ENCODE results near the gene UCP2.
A peak's percentile ranks its signal among the peaks of the same experiment; 100 is the strongest.
"Not testable (repeated sequence)": the region's sequence is repeated elsewhere in the genome, so short reads cannot be mapped to it uniquely, and the experiment has no call there.

UCP2 gene

DNA sequence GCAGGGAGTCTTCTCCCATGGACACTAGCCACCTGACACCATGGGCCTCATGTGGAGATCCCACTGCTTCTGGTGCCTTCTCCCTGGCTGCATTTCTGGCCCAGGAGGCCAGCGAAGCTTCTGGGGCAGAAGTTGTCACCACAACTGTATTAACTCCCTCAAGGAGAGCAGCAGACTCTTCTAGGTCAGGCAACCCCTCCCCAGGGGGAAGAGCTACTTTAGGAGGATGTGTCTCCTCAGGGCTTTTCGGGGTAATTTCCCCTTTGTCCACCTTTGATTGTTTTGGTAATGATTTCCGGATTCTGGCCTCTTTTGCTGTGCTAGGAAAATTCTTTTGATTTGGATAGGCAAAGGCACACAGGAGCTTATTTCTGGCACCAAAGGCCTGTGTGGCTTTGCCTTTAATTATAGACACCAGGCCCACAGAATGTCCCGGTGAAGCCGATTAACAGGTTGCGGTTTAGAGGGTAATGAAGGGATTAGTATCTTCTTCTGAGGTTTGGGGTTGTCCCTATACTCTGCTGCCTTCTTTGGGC lies 8.9 kb upstream of the UCP2 start:
- no peak for DNase-seq

DNA sequence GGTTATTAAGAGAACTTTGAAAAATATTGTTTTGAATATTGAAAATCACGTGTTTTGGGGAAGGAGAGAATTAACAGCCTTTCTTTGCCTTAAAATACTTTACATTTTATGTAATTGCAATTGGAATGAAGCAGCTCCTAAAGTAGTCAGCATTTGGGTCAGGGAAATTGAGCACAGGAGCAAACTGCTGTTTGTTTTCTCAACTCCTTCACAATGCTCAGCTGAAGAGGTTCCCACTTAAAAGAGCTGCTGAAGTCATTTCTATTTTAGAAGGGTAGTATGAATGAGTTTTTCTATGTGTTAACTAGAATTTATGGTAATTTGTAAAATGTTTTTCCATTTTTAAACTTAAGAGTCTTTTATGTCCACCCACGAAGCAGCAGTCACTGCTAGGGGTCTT lies 8.1 kb upstream of the UCP2 start:
- DNase-seq: no peak

DNA sequence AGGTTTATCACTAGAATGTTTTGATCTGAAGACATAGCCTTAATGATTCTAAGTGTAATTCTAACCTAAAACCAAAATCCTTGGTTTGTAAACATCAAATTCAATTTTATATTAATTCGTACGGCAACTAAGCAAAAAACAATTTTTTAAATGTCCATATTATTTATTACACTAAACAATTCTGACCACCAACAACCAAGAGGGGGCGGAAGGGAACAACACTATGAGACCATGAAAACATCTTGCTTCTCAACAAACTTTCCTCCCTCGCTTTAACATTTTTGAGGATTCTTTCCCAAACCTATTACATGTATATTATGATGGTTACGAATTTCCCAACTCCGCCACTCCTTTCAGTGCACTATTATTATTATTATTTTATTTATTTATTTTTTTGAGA lies 6.5 kb upstream of the UCP2 start:
- DNase-seq: no peak

DNA sequence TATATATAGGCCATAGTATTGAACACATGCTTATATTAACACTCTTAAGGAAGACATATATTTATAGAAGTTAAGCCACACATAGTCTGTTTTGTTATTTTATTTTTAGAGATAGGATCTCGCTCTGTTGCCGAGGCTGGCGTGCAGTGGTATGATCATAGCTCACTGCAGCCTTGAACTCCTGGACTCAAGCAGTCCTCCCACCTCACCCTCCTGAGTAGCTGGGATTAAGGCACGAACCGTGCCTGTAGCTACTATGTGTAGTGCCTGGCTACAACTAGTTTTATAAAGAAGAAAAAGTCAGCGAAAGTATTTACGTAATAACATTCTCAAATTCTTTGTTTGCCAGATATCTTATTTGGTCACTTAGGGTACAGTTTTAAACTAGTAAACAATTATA lies 5.6 kb upstream of the UCP2 start:
- no peak for DNase-seq

DNA sequence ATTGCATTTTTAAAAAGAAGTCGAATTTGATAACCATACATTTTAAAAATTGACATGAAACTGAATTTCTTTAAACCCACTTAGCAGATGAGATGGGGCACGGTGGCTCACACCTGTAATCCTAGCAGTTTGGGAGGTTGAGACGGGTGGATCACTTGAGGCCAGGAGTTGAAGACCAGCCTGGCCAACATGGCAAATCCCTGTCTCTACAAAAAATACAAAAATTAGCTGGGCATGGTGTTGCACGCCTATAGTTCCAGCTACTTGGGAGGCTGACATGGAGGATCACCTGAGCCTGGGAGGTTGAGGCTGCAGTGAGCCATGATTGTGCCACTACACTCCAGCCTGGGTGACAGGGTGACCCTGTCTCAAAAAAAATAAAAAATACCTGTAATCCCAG lies 3.0 kb upstream of the UCP2 start:
- DNase-seq: not testable (repeated sequence)

DNA sequence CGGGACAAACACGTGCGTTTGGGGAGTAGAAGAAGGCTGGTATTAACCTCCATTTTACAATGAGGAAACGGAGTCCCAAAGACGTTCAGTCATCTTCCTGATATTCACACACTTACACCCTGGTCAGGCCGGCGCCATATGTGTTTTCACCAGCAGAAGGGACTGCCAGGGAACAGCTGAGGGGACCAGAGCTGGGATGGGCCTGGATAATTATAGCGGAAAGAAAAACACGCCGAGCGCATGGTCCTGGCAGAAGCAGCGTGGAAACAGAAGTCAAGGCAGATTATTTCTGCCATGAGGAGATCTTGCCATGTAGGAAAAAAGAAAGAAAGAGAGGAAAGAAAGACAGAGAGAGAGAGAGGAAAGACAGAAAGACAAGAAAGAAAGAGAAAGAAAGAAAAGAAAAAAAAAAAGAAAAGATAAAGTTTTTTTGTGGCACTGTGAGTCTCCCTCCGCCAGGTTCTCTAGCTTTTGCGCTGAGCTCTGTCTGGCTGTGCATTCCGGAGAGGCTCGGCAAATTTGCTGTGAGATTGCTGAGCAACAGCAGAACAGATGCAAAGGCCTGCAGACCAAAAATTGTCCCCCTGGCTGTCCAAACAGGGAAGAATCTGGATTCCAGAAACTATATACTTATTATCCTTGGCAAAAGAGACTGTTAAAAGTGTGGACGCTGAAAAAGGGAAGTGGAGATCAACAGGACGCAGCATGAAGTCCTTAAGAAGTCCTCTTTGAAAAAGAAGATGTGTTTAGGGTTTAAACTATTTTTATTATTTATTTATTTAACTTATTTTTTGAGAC lies 1.3 kb upstream of the UCP2 start:
- peak; percentile 47 for DNase-seq

DNA sequence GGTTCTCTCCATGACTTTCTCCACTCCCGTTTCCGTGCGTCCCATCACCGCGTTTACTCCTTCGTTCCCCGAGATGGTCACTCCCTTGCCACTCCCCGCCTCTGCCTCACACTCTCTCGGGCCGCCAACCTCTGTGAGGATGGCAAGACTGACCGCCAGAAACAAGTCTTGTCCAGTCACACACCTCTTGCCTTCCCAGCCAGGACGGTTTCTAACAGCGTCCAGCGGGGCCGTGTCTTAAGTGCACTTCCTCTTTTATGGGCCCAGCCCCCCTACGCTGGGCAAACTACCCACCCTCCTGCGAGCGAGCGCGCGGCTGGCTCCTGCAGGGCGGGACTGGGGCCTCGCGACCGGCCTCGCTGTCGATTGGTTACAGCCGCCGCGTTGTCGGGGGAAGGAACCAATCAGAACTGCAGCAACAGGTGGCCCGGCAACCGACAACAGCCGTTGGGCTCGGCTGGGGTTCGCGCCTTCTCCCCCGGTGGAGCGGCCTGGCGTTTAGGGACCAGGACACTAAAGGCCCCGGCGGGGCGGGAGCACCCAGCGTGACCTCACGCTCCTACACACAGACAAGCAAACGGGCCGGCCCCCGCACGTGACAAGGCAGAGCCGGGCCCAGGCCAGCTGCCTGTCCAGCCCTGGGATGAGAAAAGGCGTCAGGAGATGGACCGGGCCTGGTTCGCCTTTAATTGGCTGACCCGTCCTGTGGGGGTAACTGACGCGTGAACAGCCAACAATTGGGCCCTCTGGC lies 522 bp upstream of the UCP2 start:
- peak; percentile 96 for DNase-seq

DNA sequence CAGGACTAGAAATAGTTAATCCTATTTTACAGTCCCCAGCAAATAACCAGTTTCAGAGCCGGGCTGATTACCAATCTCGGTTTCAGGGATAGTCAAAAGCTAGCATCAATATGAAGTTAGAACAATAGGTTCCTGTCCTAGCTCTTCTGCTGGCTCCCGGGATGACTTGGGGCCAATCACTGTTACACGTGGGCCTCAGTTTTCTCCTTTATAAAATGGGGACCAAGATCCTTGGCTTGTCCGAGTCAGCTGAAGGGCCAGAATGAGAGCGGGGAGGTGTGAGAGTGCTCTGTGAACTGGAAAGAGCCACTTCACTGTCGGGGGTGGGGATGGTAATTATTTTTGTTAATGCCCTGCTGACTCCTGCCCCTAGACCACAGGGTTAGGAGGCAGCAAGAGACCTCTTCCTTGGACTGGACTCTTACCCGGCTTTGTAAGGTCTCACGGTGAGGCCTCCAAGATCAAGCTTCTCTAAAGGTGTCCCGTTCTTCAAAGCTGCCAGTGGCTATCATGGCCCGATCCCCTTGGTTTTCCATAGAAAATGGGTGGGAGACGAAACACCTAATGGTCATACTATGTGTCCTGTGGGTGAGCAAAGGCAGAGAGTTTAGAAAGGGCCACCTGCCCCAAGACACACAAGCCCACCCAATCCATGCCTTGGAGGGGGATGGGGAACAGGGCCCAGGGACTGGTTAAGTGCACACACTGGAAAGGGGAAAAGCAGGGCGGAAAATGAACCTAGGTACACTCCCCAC lies 1.4 kb downstream of the UCP2 start:
- no peak for DNase-seq

DNA sequence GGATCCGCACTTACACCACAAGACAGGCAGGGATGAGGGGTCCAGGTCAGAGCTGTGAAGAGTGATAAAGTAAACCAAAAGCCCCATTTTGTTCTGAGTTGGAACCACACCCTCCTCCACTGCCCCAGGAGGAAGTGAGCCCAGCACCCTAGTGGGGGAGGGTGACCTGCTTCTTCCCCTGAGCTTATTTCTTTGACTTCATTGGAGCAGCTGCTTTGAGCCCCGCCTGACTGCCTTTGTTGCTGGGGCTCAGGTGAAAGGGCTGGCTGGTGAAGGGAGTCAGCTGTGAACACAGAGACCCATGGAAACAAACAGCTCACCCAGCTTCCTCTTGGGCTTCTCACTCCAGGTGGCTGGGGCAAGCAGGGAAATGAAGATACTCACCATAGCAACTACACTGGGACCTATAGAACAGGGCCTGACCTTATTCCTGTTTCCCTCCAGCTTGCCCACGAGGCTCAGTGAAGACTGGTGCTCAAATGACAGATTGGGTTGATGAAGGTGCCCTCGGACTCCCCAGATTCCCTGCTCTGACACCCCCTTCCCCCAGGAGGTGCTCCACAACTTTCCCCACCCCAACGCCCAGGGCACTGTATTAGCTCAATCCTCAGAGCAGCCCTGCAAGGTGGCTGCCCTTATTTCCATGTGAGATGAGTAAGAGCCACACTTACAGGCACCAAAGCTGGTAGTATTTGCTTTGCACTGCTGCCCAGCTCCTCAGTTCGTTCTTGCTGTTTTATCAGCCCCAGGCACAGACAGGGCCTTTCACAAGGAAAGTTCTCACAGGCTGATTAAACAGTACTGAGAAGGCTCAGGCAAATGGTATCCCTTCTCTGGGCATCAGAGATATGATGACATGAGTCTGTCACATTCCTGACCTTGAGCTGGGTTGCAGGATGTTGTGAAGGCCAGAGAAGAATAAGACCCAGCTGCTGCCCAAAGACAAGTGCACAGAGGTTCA lies 2.4 kb downstream of the UCP2 start:
- peak; percentile 53 for DNase-seq

DNA sequence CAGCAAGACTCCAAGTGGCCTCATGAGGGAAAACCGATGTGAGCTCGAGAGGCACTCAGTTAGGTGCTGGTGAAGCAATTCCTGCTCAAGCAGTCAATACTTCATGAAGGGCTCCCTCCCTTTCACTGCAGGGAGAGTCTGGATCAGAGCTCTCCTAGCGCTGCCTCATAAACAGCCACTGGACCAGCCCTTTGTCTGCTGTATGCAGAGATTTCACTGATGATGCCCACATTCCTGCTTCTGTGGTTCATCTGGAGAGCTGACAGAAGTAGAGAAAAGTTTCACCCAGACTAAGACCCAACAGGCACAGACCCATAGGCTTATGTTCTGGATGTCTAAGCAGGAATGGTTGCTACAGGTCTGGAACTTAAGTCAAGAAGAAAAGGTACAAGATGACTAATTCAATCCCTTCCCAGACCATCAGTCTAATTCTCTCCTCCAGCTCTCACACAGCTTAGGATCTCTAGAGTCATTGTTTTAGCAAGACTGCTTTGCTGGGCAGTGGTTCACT lies 4.0 kb downstream of the UCP2 start:
- DNase-seq: no peak

DNA sequence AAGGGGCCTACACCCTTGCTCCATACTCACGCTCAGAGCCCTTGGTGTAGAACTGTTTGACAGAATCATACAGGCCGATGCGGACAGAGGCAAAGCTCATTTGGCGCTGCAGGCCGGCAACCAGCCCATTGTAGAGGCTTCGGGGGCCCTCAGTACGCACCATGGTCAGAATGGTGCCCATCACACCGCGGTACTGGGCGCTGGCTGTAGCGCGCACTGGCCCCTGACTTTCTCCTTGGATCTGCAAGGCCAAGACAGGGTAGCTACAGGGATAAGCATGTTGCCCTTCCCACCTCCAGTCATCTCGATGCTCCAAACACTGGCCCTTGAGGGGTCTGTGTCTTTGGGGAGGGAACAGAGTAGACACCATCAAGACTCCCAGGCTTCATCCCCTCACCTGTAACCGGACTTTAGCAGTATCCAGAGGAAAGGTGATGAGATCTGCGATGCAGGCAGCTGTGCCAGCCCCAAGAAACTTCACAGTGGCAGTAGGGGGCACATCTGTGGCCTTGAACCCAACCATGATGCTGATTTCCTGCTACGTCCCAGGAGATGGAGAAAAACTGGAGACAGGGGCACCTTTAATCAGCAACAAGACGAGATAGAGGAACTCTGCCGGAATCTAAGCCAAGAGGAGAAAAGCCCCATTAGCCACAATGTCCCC lies 4.7 kb downstream of the UCP2 start:
- no peak for DNase-seq

DNA sequence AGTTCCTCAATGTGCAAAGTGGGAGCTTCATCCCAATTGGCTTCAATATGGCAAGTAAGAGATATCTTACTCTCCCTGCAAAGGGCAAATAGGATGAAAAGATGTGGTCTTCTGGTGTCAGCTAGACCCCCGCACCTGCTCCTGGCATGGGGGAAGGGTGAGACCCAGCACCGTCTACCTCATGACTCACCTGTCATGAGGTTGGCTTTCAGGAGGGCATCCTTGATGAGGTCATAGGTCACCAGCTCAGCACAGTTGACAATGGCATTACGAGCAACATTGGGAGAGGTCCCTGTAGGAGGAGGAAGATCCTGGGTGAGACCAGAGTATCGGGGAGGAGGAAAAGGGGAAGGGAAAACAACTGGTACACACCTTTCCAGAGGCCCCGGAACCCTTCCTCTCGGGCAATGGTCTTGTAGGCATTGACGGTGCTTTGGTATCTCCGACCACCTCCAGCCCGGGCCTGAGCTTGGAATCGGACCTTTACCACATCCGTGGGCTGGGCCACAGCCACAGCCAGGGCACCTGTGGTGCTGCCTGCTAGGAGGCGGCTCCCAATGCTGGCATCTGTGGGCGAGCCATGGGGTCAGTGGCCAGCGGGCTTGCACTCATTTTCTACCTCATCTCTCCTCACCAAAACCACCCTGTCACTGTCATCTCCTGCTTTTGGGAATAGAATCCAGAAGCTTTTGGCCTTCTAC lies 6.0 kb downstream of the UCP2 start:
- DNase-seq: peak; percentile 45

DNA sequence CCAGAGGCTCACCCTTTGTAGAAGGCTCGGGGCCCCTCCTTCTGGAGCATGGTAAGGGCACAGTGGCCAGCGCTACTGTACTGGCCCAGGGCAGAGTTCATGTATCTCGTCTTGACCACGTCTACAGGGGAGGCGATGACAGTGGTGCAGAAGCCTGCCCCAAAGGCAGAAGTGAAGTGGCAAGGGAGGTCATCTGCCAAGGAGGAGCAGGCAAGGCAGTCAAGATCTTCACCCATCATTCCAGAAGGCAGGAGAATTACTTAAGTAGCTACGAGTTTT lies 7.2 kb downstream of the UCP2 start:
- no peak for DNase-seq

DNA sequence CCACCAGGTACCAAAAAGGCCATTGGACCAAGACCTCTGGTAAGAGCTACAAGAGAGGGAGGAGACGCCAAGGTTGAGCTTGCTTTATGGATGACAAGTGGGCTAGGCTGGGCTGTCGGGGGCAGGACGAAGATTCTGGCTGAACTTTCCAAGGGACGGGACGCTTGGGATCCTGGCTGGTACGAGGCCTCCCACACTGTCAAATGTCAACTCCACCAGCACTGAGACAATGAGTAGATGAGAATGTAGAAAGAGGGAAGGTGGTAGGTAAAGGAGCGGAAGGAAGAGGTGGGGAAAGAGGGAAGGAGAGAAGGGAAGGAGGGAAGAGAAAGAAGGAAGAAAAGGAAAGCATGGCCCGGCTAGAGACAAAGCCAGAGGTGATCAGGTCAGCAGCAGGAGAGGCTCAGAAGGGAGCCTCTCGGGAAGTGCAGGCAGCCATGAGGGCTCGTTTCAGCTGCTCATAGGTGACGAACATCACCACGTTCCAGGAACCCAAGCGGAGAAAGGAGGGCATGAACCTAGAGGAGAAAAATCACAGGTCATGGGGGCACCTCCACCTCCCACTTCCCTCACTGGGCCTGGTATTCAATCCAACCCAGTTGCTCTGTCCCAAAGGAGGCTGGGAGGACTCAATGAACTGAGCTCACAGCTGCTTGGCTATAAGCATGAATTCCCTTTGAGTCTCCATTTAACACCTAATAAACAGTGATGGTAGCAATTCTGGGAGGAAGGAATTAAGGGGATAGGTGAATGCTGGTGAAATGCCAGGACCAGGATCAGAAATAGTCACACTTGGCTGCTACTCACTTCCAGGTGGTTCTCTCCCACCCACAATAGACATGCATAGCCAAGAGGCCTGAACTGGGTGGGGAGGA lies 7.8 kb downstream of the UCP2 start:
- no peak for DNase-seq

DNA sequence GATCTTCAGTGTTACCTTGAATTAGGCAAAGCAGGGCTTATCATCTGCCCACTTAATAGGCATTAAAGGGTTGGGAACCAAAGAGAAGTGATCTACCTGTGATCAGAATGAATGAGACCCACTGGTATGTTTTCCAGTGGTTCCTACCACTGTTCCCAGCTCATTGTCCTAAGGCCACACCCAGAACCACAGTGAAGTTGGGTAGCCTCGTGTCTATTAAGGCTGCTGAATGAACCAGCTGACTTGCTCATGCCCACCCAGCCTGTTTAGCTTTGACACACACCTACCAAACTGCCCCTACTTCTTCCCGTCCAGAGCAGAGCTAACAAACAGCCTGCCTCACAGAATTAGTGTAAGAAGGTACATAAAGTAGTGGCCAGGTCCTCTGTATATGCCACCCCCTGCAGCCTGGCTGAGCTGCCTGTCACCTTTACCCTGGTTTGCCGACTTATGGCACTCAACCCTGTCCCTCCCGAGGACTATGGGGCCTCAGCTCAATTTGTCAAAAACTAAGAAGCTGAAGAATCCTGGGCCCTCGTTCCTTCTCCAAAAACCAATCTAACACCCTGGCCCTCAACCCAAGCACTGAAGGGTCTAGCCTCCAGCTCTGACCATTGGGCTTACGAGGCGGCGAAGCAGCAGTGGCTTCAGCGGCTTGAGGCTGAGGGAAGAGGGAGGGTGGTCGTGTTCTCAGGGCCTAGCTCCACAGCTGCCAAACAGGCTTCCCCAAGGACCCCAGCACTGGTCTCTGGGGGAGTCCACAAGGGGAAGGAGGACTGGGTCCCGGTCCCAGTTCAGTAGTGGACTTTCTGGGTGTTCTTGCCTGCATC lies 9.8 kb downstream of the UCP2 start:
- no peak for DNase-seq

DNA sequence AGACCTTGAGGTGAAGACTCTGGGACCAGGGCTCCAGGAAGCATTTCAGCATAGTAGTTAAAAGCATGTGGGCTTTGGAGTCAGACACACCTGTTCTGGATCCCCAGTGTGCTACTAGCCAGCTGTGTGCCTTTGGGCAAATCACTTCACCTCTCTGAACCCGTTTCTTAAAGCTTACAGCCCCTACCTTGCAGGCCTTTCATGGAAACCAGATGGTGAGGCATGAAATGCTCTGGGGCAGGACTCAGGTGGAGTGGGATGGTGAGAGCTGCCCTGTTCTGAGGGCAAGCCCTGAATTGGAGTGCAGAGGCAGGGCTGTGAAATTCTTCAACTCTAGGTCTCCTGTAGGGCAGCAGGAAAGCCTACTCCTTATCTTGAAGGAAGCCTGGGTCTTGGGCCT lies 10.5 kb downstream of the UCP2 start:
- DNase-seq: no peak

DNA sequence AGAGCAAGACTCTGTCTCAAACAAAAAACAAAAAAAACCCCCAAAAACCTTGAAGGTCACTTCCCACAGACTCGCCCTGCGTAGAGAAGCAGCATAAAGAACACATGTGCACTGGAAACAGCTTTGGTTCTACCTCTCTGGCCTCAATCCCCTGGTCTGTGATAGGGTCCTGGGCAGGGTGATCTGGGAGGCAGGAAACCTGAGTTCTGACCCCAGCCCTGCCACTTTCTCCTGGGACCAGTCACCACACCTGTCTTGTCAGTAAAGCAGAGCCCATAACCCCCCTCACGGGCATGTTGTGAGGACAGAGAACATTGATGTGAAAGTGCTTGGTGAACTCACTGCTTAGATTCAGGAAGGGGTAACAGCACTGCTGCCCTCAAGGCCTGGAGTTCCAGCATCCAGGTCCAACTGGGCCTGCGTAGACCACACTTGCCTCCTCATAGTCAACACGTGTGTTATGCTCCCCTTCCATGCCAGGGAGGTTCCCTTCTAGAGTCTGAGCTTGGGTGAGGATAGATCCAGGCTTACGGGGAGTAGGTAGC lies 11.4 kb downstream of the UCP2 start:
- DNase-seq: no peak

DNA sequence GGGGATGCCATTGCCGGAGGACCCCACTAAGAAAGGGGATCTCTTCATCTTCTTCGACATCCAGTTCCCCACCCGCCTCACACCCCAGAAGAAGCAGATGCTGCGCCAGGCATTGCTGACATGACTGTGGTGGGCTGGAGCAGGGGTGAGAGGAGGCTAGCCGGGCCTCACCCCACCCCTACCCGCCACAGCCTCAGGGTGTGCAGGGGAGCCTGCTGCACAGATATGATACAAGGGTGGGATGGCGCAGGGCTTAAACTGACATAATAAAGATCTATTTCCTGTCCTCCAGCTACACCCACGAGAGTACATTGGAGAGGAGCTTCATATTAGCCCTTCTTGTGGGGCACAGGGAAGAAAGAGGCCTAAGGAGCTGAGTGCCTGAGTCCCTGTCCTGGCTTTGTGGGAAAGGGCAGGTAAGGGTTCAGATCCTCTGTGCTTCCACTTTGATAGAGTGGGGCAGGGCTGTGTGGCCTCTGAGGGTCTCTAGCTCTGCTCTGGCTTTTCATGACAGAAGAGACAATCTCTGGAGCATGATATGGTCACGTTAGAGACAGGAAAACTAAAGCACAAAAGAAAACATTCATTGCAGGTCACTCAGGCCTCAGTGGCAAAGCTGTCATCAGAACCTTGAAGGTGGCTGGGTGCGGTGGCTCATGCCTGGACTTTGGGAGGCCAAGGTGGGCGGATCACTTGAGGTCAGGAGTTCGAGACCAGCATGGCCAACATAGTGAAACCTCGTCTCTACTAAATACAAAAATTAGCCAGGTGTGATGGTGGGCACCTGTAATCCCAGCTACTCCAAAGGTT lies 12.4 kb downstream of the UCP2 start:
- DNase-seq: peak; percentile 48

All from islet precursor cell (in vitro differentiated cells).